GM21528 (cell line): ENCODE measurements around the gene CCDC57.
"Not testable (repeated sequence)": the region's sequence is repeated elsewhere in the genome, so short reads cannot be mapped to it uniquely, and the experiment has no call there.

Source experiments
- ATAC-seq: cut with Tn5 transposase; IDR thresholded peaks from one replicate; pipeline ENCODE4 v1.9.1; 2021; ENCODE audit warnings: mild to moderate bottlenecking, moderate library complexity; ENCODE audit not compliant: unreplicated experiment, low FRiP score

CCDC57 gene

GRCh38 chr17:82138511-82138992, 74.1 kb downstream of the CCDC57 start:
- no peak for ATAC-seq

GRCh38 chr17:82134101-82134500, 78.5 kb downstream of the CCDC57 start:
- ATAC-seq = no peak

- ATAC-seq = not testable (repeated sequence)
Measured at GRCh38 chr17:82133166-82133953, 79.3 kb downstream of the CCDC57 start.

- ATAC-seq = no peak
Measured at GRCh38 chr17:82129095-82129494, 83.5 kb downstream of the CCDC57 start.

GRCh38 chr17:82128287-82128686, 84.4 kb downstream of the CCDC57 start:
- ATAC-seq = no peak

GRCh38 chr17:82127704-82128103, 84.9 kb downstream of the CCDC57 start:
- no peak for ATAC-seq

GRCh38 chr17:82127315-82127595, 85.4 kb downstream of the CCDC57 start:
- no peak for ATAC-seq

GRCh38 chr17:82126556-82127314, 85.9 kb downstream of the CCDC57 start:
- no peak for ATAC-seq

- ATAC-seq = no peak
Measured at GRCh38 chr17:82124101-82124500, 88.5 kb downstream of the CCDC57 start.

GRCh38 chr17:82121660-82122629, 90.7 kb downstream of the CCDC57 start:
- no peak for ATAC-seq

GRCh38 chr17:82121246-82121645, 91.4 kb downstream of the CCDC57 start:
- ATAC-seq = no peak

GRCh38 chr17:82120148-82120547, 92.5 kb downstream of the CCDC57 start:
- ATAC-seq = no peak

GRCh38 chr17:82118815-82119380, 93.7 kb downstream of the CCDC57 start:
- no peak for ATAC-seq

- no peak for ATAC-seq
Measured at GRCh38 chr17:82118168-82118814, 94.4 kb downstream of the CCDC57 start.

- ATAC-seq = no peak
Measured at GRCh38 chr17:82117139-82118090, 95.2 kb downstream of the CCDC57 start.

- ATAC-seq = no peak
Measured at GRCh38 chr17:82116246-82116645, 96.4 kb downstream of the CCDC57 start.

GRCh38 chr17:82114872-82115271, 97.8 kb downstream of the CCDC57 start:
- no peak for ATAC-seq

GRCh38 chr17:82114447-82114846, 98.2 kb downstream of the CCDC57 start:
- no peak for ATAC-seq

- no peak for ATAC-seq
Measured at GRCh38 chr17:82113941-82114340, 98.7 kb downstream of the CCDC57 start.
